Adrenal gland (tissue), 12 donors: ENCODE data around the gene DMBX1. TPM values are rescaled to one million over a fixed set of nuclear protein-coding genes. Genes with fewer than 3 reads are reported as not detected.

Experiments used
- DNase-seq, 7 donors: peaks; one replicate each; pipeline ENCODE4 v3.0.0-alpha.2; 2019 to 2020
- H3K27ac ChIP-seq, 5 donors: fragments of 200-600 bp; sonication (generic) in 4 of 5; 1 replicate in 3 of 5; 2 replicates in 2 of 5; pipeline versions ENCODE4 v1.5.1 to v1.8.0; 2016 to 2020; ENCODE audit warnings: mild to moderate bottlenecking in 1 of 5
- H3K27me3 ChIP-seq: fragments of 200-600 bp; 2 replicates; pipeline ENCODE4 v1.8.0; 2021
- H3K36me3 ChIP-seq, 2 donors: fragments of 200-600 bp; replicated peaks in 1 of 2; 1 replicate in 1 of 2; 2 replicates in 1 of 2; pipeline versions ENCODE4 v1.5.1 to v1.8.0; 2018 to 2022
- H3K4me1 ChIP-seq, 2 donors: fragments of 200-600 bp; replicated peaks in 1 of 2; 1 replicate in 1 of 2; 2 replicates in 1 of 2; pipeline versions ENCODE4 v1.5.1 to v1.8.0; 2018 to 2021
- H3K4me3 ChIP-seq, 4 donors: fragments of 200-600 bp; sonication (generic) in 3 of 4; one replicate each; pipeline ENCODE4 v1.5.1; 2016 to 2018
- H3K9me3 ChIP-seq, 3 donors: fragments of 200-600 bp; sonication (generic) in 1 of 3; replicated peaks in 1 of 3; 1 replicate in 2 of 3; 2 replicates in 1 of 3; pipeline versions ENCODE4 v1.5.1 to v1.8.0; 2016 to 2021
- POLR2A ChIP-seq, 2 donors: fragments of 450-650 bp; IDR thresholded peaks; one replicate each; pipeline ENCODE4 v1.6.1; 2017; ENCODE audit warnings: antibody characterized with exemption in 2 of 2, mild to moderate bottlenecking in 2 of 2, moderate library complexity in 1 of 2
- WGBS, 4 donors: extraction: QIAGEN DNeasy Blood & Tissue Kit in 2 of 4; methylation state at CpG; one replicate each; pipeline versions ENCODE4 v1.1.5 to v1.1.7; 2013 to 2017; 5-methylcytosine and 5-hydroxymethylcytosine counted together
- intact Hi-C, 2 donors: fragments of 100-400 bp; cut with DNase I; formaldehyde crosslinking; loops; one replicate each; pipeline versions ENCODE4 v1.14.1 to v1.15.0; 2022 to 2023
- polyA plus RNA-seq, 3 donors: library from polyadenylated mRNA; stranded (reverse); fragments of 200-250 nt in 2 of 3; fragments of 350-450 nt in 1 of 3; fragmentation: Illumina TruSeq in 1 of 3; extraction: RNeasy Lipid Tissue Mini Kit (QIAGEN cat#74804) in 1 of 3; gene quantifications; one replicate each; pipeline ENCODE4 v1.2.3, GENCODE V29; 2013 to 2014
- total RNA-seq, 9 donors: library from RNA; depleted of rRNA in 4 of 9; stranded (reverse); fragments of >200 nt in 4 of 9; fragments of 120-200 nt in 1 of 9; fragmentation: NEBNext Ultra II Directional in 1 of 9; extraction: Animal tissue kit (Norgen Biotek cat#: 25700) in 1 of 9; gene quantifications; one replicate each; pipeline versions ENCODE4 v1.1.0 to v1.2.4, GENCODE V29; 2013 to 2023
- TF ChIP-seq, protein P1 (sequence below), 6 experiments: fragments of 450-650 bp in 4 of 6; fragments of 200-600 bp in 2 of 6; sonication (generic) in 1 of 6; IDR thresholded peaks; 1 replicate in 5 of 6; 2 replicates in 1 of 6; pipeline versions ENCODE4 v1.5.1 to v1.8.0; 2016 to 2021; ENCODE audit warnings: antibody characterized with exemption in 6 of 6, mild to moderate bottlenecking in 2 of 6, moderate library complexity in 1 of 6
- donor health status: healthy with polysubstance abuse.
- donor health status: Bipolar disorder and iron deficiency.
- donor health status: DM: yes; HTN: yes; CAD: no.
- donor health status: DM: no; HTN: no; CAD: no.
- donor health status: DM: no; HTN: no; CAD: no.
- donor health status: DM: yes; HTN: yes; CAD: no.

DMBX1 gene
- total and polyA plus RNA-seq, 12 donors = 0.07 to 0.16 (median 0.14) TPM; not detected in 9

DNA sequence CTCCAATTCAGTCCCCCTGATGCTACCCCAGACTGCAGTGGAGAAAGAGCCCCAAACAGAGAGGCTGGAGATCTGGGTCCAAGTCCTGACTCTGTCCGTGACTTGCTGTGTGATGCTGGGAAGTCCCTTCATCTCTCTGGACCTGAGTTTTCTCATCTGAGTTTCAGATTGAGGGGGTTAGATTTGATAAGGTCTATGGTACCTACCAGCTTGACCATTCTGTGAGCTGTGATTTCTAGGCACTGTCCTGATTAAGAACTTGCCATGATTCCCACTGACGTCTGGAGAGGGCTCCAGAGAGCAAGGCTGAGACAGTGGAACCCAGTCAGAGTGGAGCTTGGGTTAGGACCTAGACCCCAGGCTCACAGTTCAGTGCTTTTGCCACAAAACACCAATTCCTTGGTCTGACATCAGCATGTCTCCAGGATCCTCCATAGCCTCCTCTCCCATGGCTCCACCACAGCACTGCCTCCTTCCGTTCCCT is 43.8 kb upstream of the DMBX1 start:
- no peak overlapping the region for H3K27ac ChIP-seq
- H3K9me3 ChIP-seq = no peaks in the 10 kb centered on the region
- H3K4me1 ChIP-seq = peaks cover 0 to 3% of the 10 kb centered on the region in 2 donors
- TF ChIP-seq, protein P1, sequence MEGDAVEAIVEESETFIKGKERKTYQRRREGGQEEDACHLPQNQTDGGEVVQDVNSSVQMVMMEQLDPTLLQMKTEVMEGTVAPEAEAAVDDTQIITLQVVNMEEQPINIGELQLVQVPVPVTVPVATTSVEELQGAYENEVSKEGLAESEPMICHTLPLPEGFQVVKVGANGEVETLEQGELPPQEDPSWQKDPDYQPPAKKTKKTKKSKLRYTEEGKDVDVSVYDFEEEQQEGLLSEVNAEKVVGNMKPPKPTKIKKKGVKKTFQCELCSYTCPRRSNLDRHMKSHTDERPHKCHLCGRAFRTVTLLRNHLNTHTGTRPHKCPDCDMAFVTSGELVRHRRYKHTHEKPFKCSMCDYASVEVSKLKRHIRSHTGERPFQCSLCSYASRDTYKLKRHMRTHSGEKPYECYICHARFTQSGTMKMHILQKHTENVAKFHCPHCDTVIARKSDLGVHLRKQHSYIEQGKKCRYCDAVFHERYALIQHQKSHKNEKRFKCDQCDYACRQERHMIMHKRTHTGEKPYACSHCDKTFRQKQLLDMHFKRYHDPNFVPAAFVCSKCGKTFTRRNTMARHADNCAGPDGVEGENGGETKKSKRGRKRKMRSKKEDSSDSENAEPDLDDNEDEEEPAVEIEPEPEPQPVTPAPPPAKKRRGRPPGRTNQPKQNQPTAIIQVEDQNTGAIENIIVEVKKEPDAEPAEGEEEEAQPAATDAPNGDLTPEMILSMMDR (IDR thresholded peaks at IDR 0.05) = no peak
- TF ChIP-seq POLR2A (IDR thresholded peaks at IDR 0.05) = no peak
- 67 to 77% (median 68%) methylated on average over 3 of the region's 3 CpGs for WGBS, 4 donors
- no peaks in the 10 kb centered on the region for H3K27me3 ChIP-seq
- no peak overlapping the region for H3K4me3 ChIP-seq
- no peak for DNase-seq
- H3K36me3 ChIP-seq = no peaks in the 10 kb centered on the region
- intact Hi-C loops = no loop called here

DNA sequence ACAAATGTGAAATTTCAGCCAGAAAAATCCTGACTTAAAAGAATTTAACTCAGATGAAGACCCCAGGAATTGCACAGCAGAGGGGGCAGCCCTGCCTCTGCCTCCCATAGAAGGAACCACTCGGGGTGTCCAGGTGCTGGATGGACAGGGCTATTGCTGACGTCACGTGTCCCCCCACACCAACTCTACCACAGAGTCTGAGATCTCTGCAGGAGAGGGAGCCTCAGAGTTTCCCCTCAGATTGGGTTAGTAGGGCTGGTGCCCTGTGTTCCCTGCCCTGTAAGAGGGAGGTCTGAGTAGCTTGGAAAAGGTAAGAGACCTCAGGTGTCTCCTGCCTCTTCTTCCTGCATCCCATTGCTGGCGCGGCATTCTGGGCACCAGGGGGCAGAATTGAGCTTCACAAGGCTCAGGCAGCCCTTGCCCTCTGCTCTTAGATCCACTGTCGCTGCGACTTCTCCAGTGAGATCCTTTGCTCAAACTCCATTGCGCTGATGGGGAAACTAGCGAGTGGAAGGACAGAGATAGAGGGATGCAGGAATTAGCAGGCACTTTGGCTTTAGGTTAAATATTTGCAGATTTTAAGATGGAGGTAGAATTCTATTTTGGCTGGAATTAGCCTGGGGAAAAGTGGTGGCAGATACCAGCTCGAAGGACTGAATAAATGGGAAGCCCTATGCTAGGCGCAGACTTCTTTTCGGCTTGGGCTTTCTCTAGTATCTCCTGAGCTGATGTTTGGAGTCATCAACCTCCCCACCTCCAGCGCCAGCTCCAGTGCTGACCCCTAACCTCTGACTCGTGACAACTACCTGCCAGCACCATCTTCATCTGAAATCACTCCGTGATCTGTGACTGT is 42.8 kb upstream of the DMBX1 start:
- no peak overlapping the region for H3K27ac ChIP-seq
- H3K4me1 ChIP-seq = peaks cover 0 to 3% of the 10 kb centered on the region in 2 donors
- intact Hi-C loops = no loop called here
- WGBS, 4 donors = 34 to 50% (median 40%) methylated on average over 15 of the region's 15 CpGs
- no peaks in the 10 kb centered on the region for H3K36me3 ChIP-seq
- no peaks in the 10 kb centered on the region for H3K9me3 ChIP-seq
- peak; percentile 70 to 91 (median 81) for DNase-seq
- TF ChIP-seq, protein P1 (IDR thresholded peaks at IDR 0.05) = peak; percentile 69 to 84 (median 78)
- no peak for TF ChIP-seq POLR2A (IDR thresholded peaks at IDR 0.05)
- H3K4me3 ChIP-seq = no peak overlapping the region
- H3K27me3 ChIP-seq = peaks cover 3% of the 10 kb centered on the region

DNA sequence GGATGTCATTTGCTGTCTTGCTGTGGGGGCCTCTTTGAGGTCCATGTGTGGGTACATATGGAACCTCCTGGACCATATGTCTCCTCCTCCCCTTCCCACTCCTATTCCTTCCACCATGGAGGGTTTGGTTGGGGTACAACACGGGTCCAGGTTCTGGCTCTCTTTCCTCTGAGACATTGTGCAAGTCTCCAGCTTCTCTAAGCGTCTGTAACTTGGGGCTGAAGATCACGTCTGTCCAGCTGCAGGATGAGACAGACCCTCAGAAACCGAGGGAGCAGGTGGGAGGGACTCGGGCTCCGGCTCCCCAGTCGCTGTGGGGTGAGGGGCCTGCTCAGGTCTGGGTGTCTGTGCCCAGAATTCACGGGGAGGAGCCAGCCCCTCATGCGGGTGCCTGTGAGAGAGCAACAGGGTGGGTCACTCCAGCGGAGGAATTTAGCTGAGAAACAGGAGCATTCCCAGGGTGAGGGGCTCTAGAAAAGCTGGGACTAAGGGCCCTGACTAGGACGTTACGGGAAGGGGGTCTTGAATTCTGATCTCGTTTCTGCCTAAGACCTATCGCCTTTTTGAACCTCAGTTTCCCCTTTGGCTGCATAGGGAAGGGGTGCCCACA is 42.0 kb upstream of the DMBX1 start:
- no peak for TF ChIP-seq POLR2A (IDR thresholded peaks at IDR 0.05)
- TF ChIP-seq, protein P1 (IDR thresholded peaks at IDR 0.05) = no peak
- no peak for DNase-seq
- H3K27ac ChIP-seq = no peak overlapping the region
- peak overlapping the region in 1 of 4 donors; percentile 49 for H3K4me3 ChIP-seq
- intact Hi-C loops = loop anchor here in 1 of 2 donors (2.0 kb wide), 1 partner anchor 81 kb away; no protein-coding TSS in a partner anchor
- peaks cover 3% of the 10 kb centered on the region for H3K27me3 ChIP-seq
- 55 to 74% (median 67%) methylated on average over 11 to 14 of the region's 14 CpGs for WGBS, 4 donors
- H3K9me3 ChIP-seq = no peaks in the 10 kb centered on the region
- H3K4me1 ChIP-seq = peaks cover 0 to 3% of the 10 kb centered on the region in 2 donors
- H3K36me3 ChIP-seq = no peaks in the 10 kb centered on the region
